GM12864 (cell line): ENCODE measurements around the gene SLAMF6.
"Not testable (repeated sequence)": the region's sequence is repeated elsewhere in the genome, so short reads cannot be mapped to it uniquely, and the experiment has no call there.

Experiments
- DNase-seq: peaks from one replicate; pipeline ENCODE4 v3.0.0-alpha.2; 2011; ENCODE audit warnings: low read depth
- H3K4me3 ChIP-seq: 2 replicates; pipeline ENCODE4 v1.5.1; 2011; ENCODE audit warnings: mild to moderate bottlenecking, low read depth, low read length, control low read depth
- CTCF ChIP-seq: IDR thresholded peaks from 2 replicates; pipeline ENCODE4 v1.5.1; 2011; ENCODE audit warnings: low read depth, mild to moderate bottlenecking, moderate library complexity, low read length, control low read depth, inconsistent platforms; ENCODE audit errors: missing control alignments

SLAMF6 gene

DNA sequence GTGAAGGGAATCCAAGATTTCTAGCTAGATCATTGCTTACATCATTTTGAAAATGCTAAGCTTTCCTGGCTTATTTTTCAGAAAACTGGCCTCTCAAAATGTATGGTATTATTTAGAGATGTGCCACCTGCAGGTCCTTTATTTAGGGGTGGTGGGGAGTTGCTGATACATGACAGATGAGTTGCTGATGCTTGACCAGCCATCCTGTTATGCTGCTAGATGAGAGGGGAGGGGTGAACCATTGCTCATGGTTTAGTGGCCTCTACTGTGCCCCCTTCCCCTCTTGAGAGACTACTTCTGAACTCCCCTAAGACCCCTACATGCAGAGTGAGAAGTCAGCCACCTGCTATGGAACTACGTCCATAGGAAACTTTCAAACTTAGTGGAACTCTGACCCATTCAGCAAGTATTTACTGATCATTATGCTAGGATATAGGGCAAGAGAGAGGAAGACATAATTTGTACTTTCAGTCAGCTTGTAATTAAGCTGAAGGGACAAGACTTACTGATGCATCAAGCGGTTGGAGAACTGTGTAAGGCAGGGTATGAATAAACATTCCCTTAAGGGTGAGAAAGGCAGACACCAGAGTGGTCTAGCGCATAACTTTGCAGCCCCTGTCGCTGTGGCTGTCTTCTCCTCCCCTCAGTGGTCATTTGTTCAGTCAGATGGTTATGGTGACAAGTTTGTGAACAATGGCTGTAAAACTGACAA, 34.6 kb downstream of the SLAMF6 start:
- no peak overlapping the region for H3K4me3 ChIP-seq
- no peak for TF ChIP-seq CTCF
- no peak for DNase-seq

DNA sequence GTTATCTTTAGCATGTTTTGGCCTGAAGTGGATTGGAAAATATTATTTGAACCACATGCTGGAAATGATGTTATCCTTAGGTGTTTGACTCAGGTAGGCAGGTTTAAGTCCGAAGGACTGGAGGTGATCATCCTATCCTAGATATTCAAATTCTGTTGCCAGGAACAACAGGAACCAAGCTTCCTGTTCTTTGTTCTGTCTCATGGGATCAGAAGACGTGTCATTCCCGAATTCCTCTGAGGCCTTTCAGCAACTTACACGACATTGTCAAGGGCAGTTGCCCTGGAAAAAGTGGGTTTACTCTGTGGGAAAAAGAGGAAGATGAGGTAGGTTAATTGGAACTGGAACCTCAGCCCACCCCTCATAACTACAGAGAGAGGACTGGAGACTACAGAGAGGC, 36.6 kb downstream of the SLAMF6 start:
- no peak overlapping the region for H3K4me3 ChIP-seq
- no peak for TF ChIP-seq CTCF
- no peak for DNase-seq

- no peak for TF ChIP-seq CTCF
Observed at GRCh38 chr1:160483505-160484185, 39.4 kb downstream of the SLAMF6 start.

DNA sequence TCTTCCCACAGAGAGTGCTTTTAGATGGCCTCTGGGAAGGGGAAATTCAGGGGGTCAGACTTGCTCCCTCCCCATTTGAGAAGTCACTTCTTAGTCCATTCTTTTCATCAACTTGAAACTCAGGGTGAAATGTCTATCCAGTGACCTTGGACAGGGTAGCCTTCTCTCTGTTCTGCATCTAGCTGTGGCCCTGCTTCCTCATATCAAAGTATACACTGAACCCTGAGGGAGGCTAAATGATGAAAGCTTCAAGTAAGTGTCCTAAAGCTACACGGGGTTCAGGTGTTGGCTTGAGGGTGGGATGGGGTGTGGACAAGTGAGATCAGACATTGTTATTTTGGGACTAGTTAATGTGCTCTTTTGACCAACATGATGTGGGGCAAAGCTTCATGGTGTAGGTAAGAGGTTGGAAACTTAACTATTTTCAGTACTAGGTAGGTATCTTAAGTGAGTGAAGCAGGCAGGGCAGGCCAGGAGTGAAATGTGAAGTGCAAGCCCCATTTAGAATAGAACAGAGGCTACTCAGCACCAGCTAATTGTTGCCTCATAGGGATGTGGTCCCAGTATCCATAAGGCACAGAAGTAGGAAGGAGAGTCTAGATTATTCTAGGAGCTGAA, 41.0 kb downstream of the SLAMF6 start:
- no peak for DNase-seq
- no peak overlapping the region for H3K4me3 ChIP-seq
- TF ChIP-seq CTCF: no peak

More at GRCh38 chr1:160483505-160484185, 39.4 kb downstream of the SLAMF6 start:
- no peak for DNase-seq
- H3K4me3 ChIP-seq: no peak overlapping the region

GRCh38 chr1:160480781-160481180, 42.3 kb downstream of the SLAMF6 start:
- not testable (repeated sequence) for DNase-seq, H3K4me3 ChIP-seq

- DNase-seq: not testable (repeated sequence)
Observed at GRCh38 chr1:160479091-160479490, 44.0 kb downstream of the SLAMF6 start.

DNA sequence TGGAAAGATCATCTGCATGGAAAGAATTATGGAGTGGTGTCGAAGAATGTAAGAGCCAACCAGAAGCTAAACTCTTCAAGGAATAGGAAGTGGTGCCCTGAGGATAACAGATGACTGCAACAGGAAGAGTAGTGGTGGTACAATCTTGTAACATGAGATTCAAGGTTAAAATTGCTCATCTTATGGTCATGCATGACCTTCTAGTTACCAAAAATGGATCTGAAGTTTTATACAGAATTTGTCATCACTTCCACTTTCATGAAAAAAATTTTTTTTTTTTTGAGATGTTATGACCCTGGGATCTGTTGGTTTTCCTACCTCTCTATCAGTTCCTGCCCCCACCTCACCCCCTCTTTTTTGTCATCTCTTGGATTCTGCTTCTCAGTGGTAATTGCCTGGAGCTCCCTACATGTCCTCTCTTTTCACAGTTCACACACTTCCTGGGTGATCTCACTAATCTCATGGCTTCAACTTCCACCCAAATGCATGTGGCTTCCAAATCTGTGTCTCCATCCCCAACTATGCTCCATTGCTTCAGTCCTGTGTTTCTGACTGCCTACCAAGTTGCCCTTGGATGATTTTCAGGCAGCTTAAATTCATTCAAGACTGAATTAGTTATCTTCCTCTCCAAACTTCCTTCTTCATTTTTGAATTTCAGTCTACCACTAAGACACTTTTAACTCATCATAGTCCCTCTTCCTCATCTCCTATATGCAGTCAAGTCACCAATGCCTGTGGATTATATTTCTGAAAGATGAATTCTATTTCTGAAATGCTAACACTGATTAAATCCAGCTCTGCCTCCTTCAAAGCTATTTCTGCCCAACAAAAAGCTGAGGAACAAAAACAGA, 48.4 kb downstream of the SLAMF6 start:
- DNase-seq: no peak
- H3K4me3 ChIP-seq: no peak overlapping the region
- no peak for TF ChIP-seq CTCF

More at GRCh38 chr1:160479091-160479490, 44.0 kb downstream of the SLAMF6 start:
- H3K4me3 ChIP-seq: not testable (repeated sequence)
